ENCODE results near the gene SORCS2.

Gene SORCS2

GRCh38 chr4:7343081-7343655 lies 150.8 kb downstream of the SORCS2 start:
- DNase-seq (ENCODE audit: low read depth in 2 of 2) = no peak
- no peak for TF ChIP-seq CTCF (IDR thresholded peaks at IDR 0.05; ENCODE audit: low read depth, low read length)

GRCh38 chr4:7343950-7344349 lies 151.6 kb downstream of the SORCS2 start:
- no peak overlapping the region for H3K4me3 ChIP-seq (replicated peaks in 1 of 2; ENCODE audit: low read depth in 2 of 2, low read length in 2 of 2)
- DNase-seq (ENCODE audit: low read depth in 2 of 2) = no peak
- no peak for TF ChIP-seq CTCF (IDR thresholded peaks at IDR 0.05; ENCODE audit: low read depth, low read length)

More at GRCh38 chr4:7343081-7343655, 150.8 kb downstream of the SORCS2 start:
- no peak overlapping the region for H3K4me3 ChIP-seq (replicated peaks in 1 of 2; ENCODE audit: low read depth in 2 of 2, low read length in 2 of 2)

GRCh38 chr4:7344636-7345155 lies 152.4 kb downstream of the SORCS2 start:
- DNase-seq (ENCODE audit: low read depth in 2 of 2) = no peak
- no peak overlapping the region for H3K4me3 ChIP-seq (replicated peaks in 1 of 2; ENCODE audit: low read depth in 2 of 2, low read length in 2 of 2)
- no peak for TF ChIP-seq CTCF (IDR thresholded peaks at IDR 0.05; ENCODE audit: low read depth, low read length)

- peak in 1 of 2 donors; percentile 3 for DNase-seq (ENCODE audit: low read depth in 2 of 2)
- no peak for TF ChIP-seq CTCF (IDR thresholded peaks at IDR 0.05; ENCODE audit: low read depth, low read length)
- H3K4me3 ChIP-seq (replicated peaks in 1 of 2; ENCODE audit: low read depth in 2 of 2, low read length in 2 of 2) = no peak overlapping the region
Observed at GRCh38 chr4:7347981-7348380, 155.6 kb downstream of the SORCS2 start.

GRCh38 chr4:7348946-7349900 lies 156.9 kb downstream of the SORCS2 start:
- no peak for TF ChIP-seq CTCF (IDR thresholded peaks at IDR 0.05; ENCODE audit: low read depth, low read length)
- no peak for DNase-seq (ENCODE audit: low read depth in 2 of 2)
- H3K4me3 ChIP-seq (replicated peaks in 1 of 2; ENCODE audit: low read depth in 2 of 2, low read length in 2 of 2) = no peak overlapping the region

GRCh38 chr4:7350396-7350795 lies 158.1 kb downstream of the SORCS2 start:
- DNase-seq (ENCODE audit: low read depth in 2 of 2) = no peak
- no peak overlapping the region for H3K4me3 ChIP-seq (replicated peaks in 1 of 2; ENCODE audit: low read depth in 2 of 2, low read length in 2 of 2)
- no peak for TF ChIP-seq CTCF (IDR thresholded peaks at IDR 0.05; ENCODE audit: low read depth, low read length)
